Measurements from ENCODE around the gene ERICH6.

ERICH6 gene

GRCh38 chr3:150742141-150742523, 38.4 kb upstream of the ERICH6 start:
- Histone ChIP-seq H3K27me3 (ENCODE audit: control insufficient read depth, insufficient read depth, low read length) (no peaks in the 10 kb centered on the region), H3K9me3 (ENCODE audit: control insufficient read depth, insufficient read depth, low read length) (no peaks in the 10 kb centered on the region), H3K9ac (ENCODE audit: low read depth, low read length) (no peak overlapping the region), H3K36me3 (ENCODE audit: control insufficient read depth, insufficient read depth, low read length) (no peaks in the 10 kb centered on the region), H3K4me3 (ENCODE audit: low read depth, low read length) (no peak overlapping the region), H3K4me1 (ENCODE audit: control insufficient read depth, insufficient read depth, low read length) (no peaks in the 10 kb centered on the region)

GRCh38 chr3:150741497-150742140, 37.9 kb upstream of the ERICH6 start:
- H3K27me3 ChIP-seq (ENCODE audit: control insufficient read depth, insufficient read depth, low read length): no peaks in the 10 kb centered on the region
- H3K4me3 ChIP-seq (ENCODE audit: low read depth, low read length): no peak overlapping the region
- H3K4me1 ChIP-seq (ENCODE audit: control insufficient read depth, insufficient read depth, low read length): no peaks in the 10 kb centered on the region
- no peaks in the 10 kb centered on the region for H3K36me3 ChIP-seq (ENCODE audit: control insufficient read depth, insufficient read depth, low read length)
- H3K9me3 ChIP-seq (ENCODE audit: control insufficient read depth, insufficient read depth, low read length): no peaks in the 10 kb centered on the region
- no peak overlapping the region for H3K9ac ChIP-seq (ENCODE audit: low read depth, low read length)

GRCh38 chr3:150740733-150741496, 37.2 kb upstream of the ERICH6 start:
- no peaks in the 10 kb centered on the region for H3K9me3 ChIP-seq (ENCODE audit: control insufficient read depth, insufficient read depth, low read length)
- no peaks in the 10 kb centered on the region for H3K27me3 ChIP-seq (ENCODE audit: control insufficient read depth, insufficient read depth, low read length)
- H3K36me3 ChIP-seq (ENCODE audit: control insufficient read depth, insufficient read depth, low read length): no peaks in the 10 kb centered on the region
- H3K4me3 ChIP-seq (ENCODE audit: low read depth, low read length): no peak overlapping the region
- H3K9ac ChIP-seq (ENCODE audit: low read depth, low read length): no peak overlapping the region
- no peaks in the 10 kb centered on the region for H3K4me1 ChIP-seq (ENCODE audit: control insufficient read depth, insufficient read depth, low read length)

GRCh38 chr3:150739877-150740645, 36.3 kb upstream of the ERICH6 start:
- Histone ChIP-seq H3K9ac (ENCODE audit: low read depth, low read length) (no peak overlapping the region), H3K36me3 (ENCODE audit: control insufficient read depth, insufficient read depth, low read length) (no peaks in the 10 kb centered on the region), H3K4me1 (ENCODE audit: control insufficient read depth, insufficient read depth, low read length) (no peaks in the 10 kb centered on the region), H3K27me3 (ENCODE audit: control insufficient read depth, insufficient read depth, low read length) (no peaks in the 10 kb centered on the region), H3K4me3 (ENCODE audit: low read depth, low read length) (no peak overlapping the region), H3K9me3 (ENCODE audit: control insufficient read depth, insufficient read depth, low read length) (no peaks in the 10 kb centered on the region)

GRCh38 chr3:150739200-150739863, 35.6 kb upstream of the ERICH6 start:
- Histone ChIP-seq H3K36me3 (ENCODE audit: control insufficient read depth, insufficient read depth, low read length) (no peaks in the 10 kb centered on the region), H3K4me1 (ENCODE audit: control insufficient read depth, insufficient read depth, low read length) (no peaks in the 10 kb centered on the region), H3K9me3 (ENCODE audit: control insufficient read depth, insufficient read depth, low read length) (no peaks in the 10 kb centered on the region), H3K4me3 (ENCODE audit: low read depth, low read length) (no peak overlapping the region), H3K27me3 (ENCODE audit: control insufficient read depth, insufficient read depth, low read length) (no peaks in the 10 kb centered on the region), H3K9ac (ENCODE audit: low read depth, low read length) (no peak overlapping the region)

- Histone ChIP-seq H3K9me3 (ENCODE audit: control insufficient read depth, insufficient read depth, low read length) (no peaks in the 10 kb centered on the region), H3K4me1 (ENCODE audit: control insufficient read depth, insufficient read depth, low read length) (no peaks in the 10 kb centered on the region), H3K27me3 (ENCODE audit: control insufficient read depth, insufficient read depth, low read length) (no peaks in the 10 kb centered on the region), H3K9ac (ENCODE audit: low read depth, low read length) (no peak overlapping the region), H3K36me3 (ENCODE audit: control insufficient read depth, insufficient read depth, low read length) (no peaks in the 10 kb centered on the region), H3K4me3 (ENCODE audit: low read depth, low read length) (no peak overlapping the region)
These were observed 35.0 kb upstream of the ERICH6 start for GRCh38 chr3:150738688-150739087.

GRCh38 chr3:150737874-150738679, 34.4 kb upstream of the ERICH6 start:
- Histone ChIP-seq H3K27me3 (ENCODE audit: control insufficient read depth, insufficient read depth, low read length) (no peaks in the 10 kb centered on the region), H3K9me3 (ENCODE audit: control insufficient read depth, insufficient read depth, low read length) (no peaks in the 10 kb centered on the region), H3K36me3 (ENCODE audit: control insufficient read depth, insufficient read depth, low read length) (no peaks in the 10 kb centered on the region), H3K4me1 (ENCODE audit: control insufficient read depth, insufficient read depth, low read length) (no peaks in the 10 kb centered on the region), H3K9ac (ENCODE audit: low read depth, low read length) (no peak overlapping the region), H3K4me3 (ENCODE audit: low read depth, low read length) (no peak overlapping the region)

- Histone ChIP-seq H3K27me3 (ENCODE audit: control insufficient read depth, insufficient read depth, low read length) (no peaks in the 10 kb centered on the region), H3K9ac (ENCODE audit: low read depth, low read length) (no peak overlapping the region), H3K36me3 (ENCODE audit: control insufficient read depth, insufficient read depth, low read length) (no peaks in the 10 kb centered on the region), H3K4me3 (ENCODE audit: low read depth, low read length) (no peak overlapping the region), H3K9me3 (ENCODE audit: control insufficient read depth, insufficient read depth, low read length) (no peaks in the 10 kb centered on the region), H3K4me1 (ENCODE audit: control insufficient read depth, insufficient read depth, low read length) (no peaks in the 10 kb centered on the region)
These were observed 33.4 kb upstream of the ERICH6 start for GRCh38 chr3:150736903-150737832.

GRCh38 chr3:150736316-150736719, 32.6 kb upstream of the ERICH6 start:
- no peaks in the 10 kb centered on the region for H3K4me1 ChIP-seq (ENCODE audit: control insufficient read depth, insufficient read depth, low read length)
- no peaks in the 10 kb centered on the region for H3K27me3 ChIP-seq (ENCODE audit: control insufficient read depth, insufficient read depth, low read length)
- no peak overlapping the region for H3K9ac ChIP-seq (ENCODE audit: low read depth, low read length)
- H3K36me3 ChIP-seq (ENCODE audit: control insufficient read depth, insufficient read depth, low read length): no peaks in the 10 kb centered on the region
- H3K9me3 ChIP-seq (ENCODE audit: control insufficient read depth, insufficient read depth, low read length): no peaks in the 10 kb centered on the region
- H3K4me3 ChIP-seq (ENCODE audit: low read depth, low read length): no peak overlapping the region

GRCh38 chr3:150734795-150735119, 31.0 kb upstream of the ERICH6 start:
- H3K4me3 ChIP-seq (ENCODE audit: low read depth, low read length): no peak overlapping the region
- H3K36me3 ChIP-seq (ENCODE audit: control insufficient read depth, insufficient read depth, low read length): no peaks in the 10 kb centered on the region
- H3K27me3 ChIP-seq (ENCODE audit: control insufficient read depth, insufficient read depth, low read length): no peaks in the 10 kb centered on the region
- H3K9ac ChIP-seq (ENCODE audit: low read depth, low read length): no peak overlapping the region
- no peaks in the 10 kb centered on the region for H3K4me1 ChIP-seq (ENCODE audit: control insufficient read depth, insufficient read depth, low read length)
- no peaks in the 10 kb centered on the region for H3K9me3 ChIP-seq (ENCODE audit: control insufficient read depth, insufficient read depth, low read length)

Data from iPS-15b (cell line).